ENCODE measurements around the gene TRIM14.
"Not testable (repeated sequence)": the region's sequence is repeated elsewhere in the genome, so short reads cannot be mapped to it uniquely, and the experiment has no call there.

Gene TRIM14

GRCh38 chr9:98129451-98129881, 10.4 kb upstream of the TRIM14 start:
- no peak overlapping the region for H3K4me3 ChIP-seq (ENCODE audit: extremely low read depth, insufficient read depth, low read length, poor library complexity, severe bottlenecking)
- no peaks in the 10 kb centered on the region for H3K9me3 ChIP-seq (ENCODE audit: control insufficient read depth, low read length)
- H3K36me3 ChIP-seq (ENCODE audit: control insufficient read depth, insufficient read depth, low read length): peaks cover 29% of the 10 kb centered on the region
- 85 to 88% methylated on average over 8 to 10 of the region's 10 CpGs for WGBS, 2 experiments (ENCODE audit: insufficient coverage in 2 of 2)
- H3K27ac ChIP-seq (ENCODE audit: low read depth, low read length, severe bottlenecking): no peak overlapping the region
- peaks cover 6% of the 10 kb centered on the region for H3K4me1 ChIP-seq (ENCODE audit: control insufficient read depth, insufficient read depth, low read length, poor library complexity, severe bottlenecking)

GRCh38 chr9:98128316-98128715, 9.3 kb upstream of the TRIM14 start:
- Histone ChIP-seq H3K9me3 (ENCODE audit: control insufficient read depth, low read length) (no peaks in the 10 kb centered on the region), H3K36me3 (ENCODE audit: control insufficient read depth, insufficient read depth, low read length) (peaks cover 30% of the 10 kb centered on the region), H3K4me3 (ENCODE audit: extremely low read depth, insufficient read depth, low read length, poor library complexity, severe bottlenecking) (no peak overlapping the region), H3K27ac (ENCODE audit: low read depth, low read length, severe bottlenecking) (no peak overlapping the region), H3K4me1 (ENCODE audit: control insufficient read depth, insufficient read depth, low read length, poor library complexity, severe bottlenecking) (peaks cover 6% of the 10 kb centered on the region)
- 92% methylated on average over 14 to 16 of the region's 16 CpGs for whole genome bisulfite sequencing, 2 experiments (ENCODE audit: insufficient coverage in 2 of 2)

GRCh38 chr9:98127226-98127625, 8.2 kb upstream of the TRIM14 start:
- Histone ChIP-seq H3K27ac (ENCODE audit: low read depth, low read length, severe bottlenecking) (no peak overlapping the region), H3K36me3 (ENCODE audit: control insufficient read depth, insufficient read depth, low read length) (peaks cover 34% of the 10 kb centered on the region), H3K4me1 (ENCODE audit: control insufficient read depth, insufficient read depth, low read length, poor library complexity, severe bottlenecking) (peaks cover 6% of the 10 kb centered on the region), H3K4me3 (ENCODE audit: extremely low read depth, insufficient read depth, low read length, poor library complexity, severe bottlenecking) (no peak overlapping the region), H3K9me3 (ENCODE audit: control insufficient read depth, low read length) (no peaks in the 10 kb centered on the region)
- 95 to 96% methylated on average over 5 to 6 of the region's 8 CpGs for WGBS, 2 experiments (ENCODE audit: insufficient coverage in 2 of 2)

GRCh38 chr9:98124637-98125426, 5.8 kb upstream of the TRIM14 start:
- no peak overlapping the region for H3K4me3 ChIP-seq (ENCODE audit: extremely low read depth, insufficient read depth, low read length, poor library complexity, severe bottlenecking)
- no peak overlapping the region for H3K27ac ChIP-seq (ENCODE audit: low read depth, low read length, severe bottlenecking)
- no peaks in the 10 kb centered on the region for H3K9me3 ChIP-seq (ENCODE audit: control insufficient read depth, low read length)
- H3K4me1 ChIP-seq (ENCODE audit: control insufficient read depth, insufficient read depth, low read length, poor library complexity, severe bottlenecking): peaks cover 6% of the 10 kb centered on the region
- peaks cover 34% of the 10 kb centered on the region for H3K36me3 ChIP-seq (ENCODE audit: control insufficient read depth, insufficient read depth, low read length)
- WGBS, 2 experiments (ENCODE audit: insufficient coverage in 2 of 2): 97% methylated on average over 12 to 13 of the region's 15 CpGs

- H3K36me3 ChIP-seq (ENCODE audit: control insufficient read depth, insufficient read depth, low read length): peaks cover 34% of the 10 kb centered on the region
- H3K4me3 ChIP-seq (ENCODE audit: extremely low read depth, insufficient read depth, low read length, poor library complexity, severe bottlenecking); H3K4me1 ChIP-seq (ENCODE audit: control insufficient read depth, insufficient read depth, low read length, poor library complexity, severe bottlenecking); H3K27ac ChIP-seq (ENCODE audit: low read depth, low read length, severe bottlenecking); H3K9me3 ChIP-seq (ENCODE audit: control insufficient read depth, low read length): not testable (repeated sequence)
- WGBS, 2 experiments (ENCODE audit: insufficient coverage in 2 of 2): 95 to 97% methylated on average over 8 to 10 of the region's 13 CpGs
These were observed 5.1 kb upstream of the TRIM14 start for GRCh38 chr9:98124091-98124490.

- Histone ChIP-seq H3K36me3 (ENCODE audit: control insufficient read depth, insufficient read depth, low read length) (peaks cover 15% of the 10 kb centered on the region), H3K27ac (ENCODE audit: low read depth, low read length, severe bottlenecking) (no peak overlapping the region), H3K4me1 (ENCODE audit: control insufficient read depth, insufficient read depth, low read length, poor library complexity, severe bottlenecking) (no peaks in the 10 kb centered on the region), H3K4me3 (ENCODE audit: extremely low read depth, insufficient read depth, low read length, poor library complexity, severe bottlenecking) (no peak overlapping the region), H3K9me3 (ENCODE audit: control insufficient read depth, low read length) (no peaks in the 10 kb centered on the region)
- WGBS, 2 experiments (ENCODE audit: insufficient coverage in 2 of 2): 80 to 83% methylated on average over 1 of the region's 3 CpGs
These were observed 2.0 kb upstream of the TRIM14 start for GRCh38 chr9:98121058-98121457.

GRCh38 chr9:98120476-98120875, 1.5 kb upstream of the TRIM14 start:
- Histone ChIP-seq H3K9me3 (ENCODE audit: control insufficient read depth, low read length) (no peaks in the 10 kb centered on the region), H3K27ac (ENCODE audit: low read depth, low read length, severe bottlenecking) (no peak overlapping the region)
- 82% methylated on average over 2 of the region's 3 CpGs; no CpG with 5 or more reads in 1 of the 2 experiments for WGBS, 2 experiments (ENCODE audit: insufficient coverage in 2 of 2)

GRCh38 chr9:98117984-98118639, 910 bp downstream of the TRIM14 start:
- peaks cover 3% of the 10 kb centered on the region for H3K36me3 ChIP-seq (ENCODE audit: control insufficient read depth, insufficient read depth, low read length)
- no peak overlapping the region for H3K27ac ChIP-seq (ENCODE audit: low read depth, low read length, severe bottlenecking)
- no peak overlapping the region for H3K4me3 ChIP-seq (ENCODE audit: extremely low read depth, insufficient read depth, low read length, poor library complexity, severe bottlenecking)
- H3K9me3 ChIP-seq (ENCODE audit: control insufficient read depth, low read length): no peaks in the 10 kb centered on the region
- WGBS, 2 experiments (ENCODE audit: insufficient coverage in 2 of 2): 61 to 65% methylated on average over 5 of the region's 5 CpGs
- no peaks in the 10 kb centered on the region for H3K4me1 ChIP-seq (ENCODE audit: control insufficient read depth, insufficient read depth, low read length, poor library complexity, severe bottlenecking)

More at GRCh38 chr9:98120476-98120875, 1.5 kb upstream of the TRIM14 start:
- Histone ChIP-seq H3K4me3 (ENCODE audit: extremely low read depth, insufficient read depth, low read length, poor library complexity, severe bottlenecking) (no peak overlapping the region), H3K4me1 (ENCODE audit: control insufficient read depth, insufficient read depth, low read length, poor library complexity, severe bottlenecking) (no peaks in the 10 kb centered on the region), H3K36me3 (ENCODE audit: control insufficient read depth, insufficient read depth, low read length) (peaks cover 15% of the 10 kb centered on the region)

GRCh38 chr9:98117097-98117496, 1.9 kb downstream of the TRIM14 start:
- H3K27ac ChIP-seq (ENCODE audit: low read depth, low read length, severe bottlenecking); H3K4me3 ChIP-seq (ENCODE audit: extremely low read depth, insufficient read depth, low read length, poor library complexity, severe bottlenecking); H3K9me3 ChIP-seq (ENCODE audit: control insufficient read depth, low read length); H3K36me3 ChIP-seq (ENCODE audit: control insufficient read depth, insufficient read depth, low read length); H3K4me1 ChIP-seq (ENCODE audit: control insufficient read depth, insufficient read depth, low read length, poor library complexity, severe bottlenecking): not testable (repeated sequence)
- WGBS, 2 experiments (ENCODE audit: insufficient coverage in 2 of 2): 89 to 94% methylated on average over 5 of the region's 6 CpGs

GRCh38 chr9:98109052-98109451, 10.0 kb downstream of the TRIM14 start:
- H3K27ac ChIP-seq (ENCODE audit: low read depth, low read length, severe bottlenecking): no peak overlapping the region
- no peak overlapping the region for H3K4me3 ChIP-seq (ENCODE audit: extremely low read depth, insufficient read depth, low read length, poor library complexity, severe bottlenecking)
- no peaks in the 10 kb centered on the region for H3K9me3 ChIP-seq (ENCODE audit: control insufficient read depth, low read length)
- 20% methylated on average over 1 of the region's 3 CpGs; no CpG with 5 or more reads in 1 of the 2 experiments for WGBS, 2 experiments (ENCODE audit: insufficient coverage in 2 of 2)
- H3K36me3 ChIP-seq (ENCODE audit: control insufficient read depth, insufficient read depth, low read length): no peaks in the 10 kb centered on the region
- H3K4me1 ChIP-seq (ENCODE audit: control insufficient read depth, insufficient read depth, low read length, poor library complexity, severe bottlenecking): no peaks in the 10 kb centered on the region

- 55 to 75% methylated on average over 1 to 2 of the region's 5 CpGs for WGBS, 2 experiments (ENCODE audit: insufficient coverage in 2 of 2)
- H3K4me3 ChIP-seq (ENCODE audit: extremely low read depth, insufficient read depth, low read length, poor library complexity, severe bottlenecking): no peak overlapping the region
- no peaks in the 10 kb centered on the region for H3K36me3 ChIP-seq (ENCODE audit: control insufficient read depth, insufficient read depth, low read length)
- H3K27ac ChIP-seq (ENCODE audit: low read depth, low read length, severe bottlenecking): no peak overlapping the region
- no peaks in the 10 kb centered on the region for H3K4me1 ChIP-seq (ENCODE audit: control insufficient read depth, insufficient read depth, low read length, poor library complexity, severe bottlenecking)
- no peaks in the 10 kb centered on the region for H3K9me3 ChIP-seq (ENCODE audit: control insufficient read depth, low read length)
These were observed 10.4 kb downstream of the TRIM14 start for GRCh38 chr9:98108531-98109031.

Measured in mesodermal cell (in vitro differentiated cells).